Astrocyte (in vitro differentiated cells and primary cell): Measurements from ENCODE around the gene UBN2. TPM values are rescaled to one million over a fixed set of nuclear protein-coding genes. Genes with fewer than 3 reads are reported as not detected.
"Not testable (repeated sequence)": the region's sequence is repeated elsewhere in the genome, so short reads cannot be mapped to it uniquely, and the experiment has no call there.

Source experiments
- DNase-seq: peaks from one replicate; pipeline ENCODE4 v3.0.0-alpha.2; 2010; ENCODE audit warnings: low read depth
- FAIRE-seq: peaks from 2 replicates; lab custom pipeline; 2011; peaks lifted over from hg19 to GRCh38; lab: Jason Lieb, UNC
- H2AFZ ChIP-seq: 2 replicates; pipeline ENCODE4 v1.6.0; 2012; ENCODE audit warnings: low read depth, low read length, inconsistent platforms
- H3K27ac ChIP-seq: 2 replicates; pipeline ENCODE4 v1.5.1; 2011; ENCODE audit warnings: low read depth, low read length, inconsistent platforms
- H3K27me3 ChIP-seq: 2 replicates; pipeline ENCODE4 v1.6.0; 2011; ENCODE audit warnings: low read length, inconsistent platforms; ENCODE audit not compliant: insufficient read depth
- H3K36me3 ChIP-seq: 2 replicates; pipeline ENCODE4 v1.5.1; 2011; ENCODE audit warnings: low read length, inconsistent platforms; ENCODE audit not compliant: insufficient read depth
- H3K4me1 ChIP-seq: 2 replicates; pipeline ENCODE4 v1.5.1; 2011; ENCODE audit warnings: low read length, inconsistent platforms; ENCODE audit not compliant: insufficient read depth
- H3K4me2 ChIP-seq: 2 replicates; pipeline ENCODE4 v1.6.0; 2012; ENCODE audit warnings: low read length, inconsistent platforms
- H3K4me3 ChIP-seq: 2 replicates; pipeline ENCODE4 v1.5.1; 2011; ENCODE audit warnings: low read depth, mild to moderate bottlenecking, low read length, inconsistent platforms; ENCODE audit not compliant: insufficient read depth
- H3K79me2 ChIP-seq: 2 replicates; pipeline ENCODE4 v1.6.0; 2012; ENCODE audit warnings: mild to moderate bottlenecking, low read length, inconsistent platforms; ENCODE audit not compliant: insufficient read depth
- H3K9ac ChIP-seq: 2 replicates; pipeline ENCODE4 v1.6.0; 2012; ENCODE audit warnings: mild to moderate bottlenecking, low read length, inconsistent platforms
- H3K9me3 ChIP-seq: 2 replicates; pipeline ENCODE4 v1.5.1; 2012; ENCODE audit warnings: low read depth, mild to moderate bottlenecking, low read length, inconsistent platforms; ENCODE audit not compliant: insufficient read depth
- H4K20me1 ChIP-seq: 2 replicates; pipeline ENCODE4 v1.6.0; 2012; ENCODE audit warnings: low read length, inconsistent platforms; ENCODE audit not compliant: insufficient read depth
- H3K27ac Mint-ChIP-seq: one replicate; pipeline ENCODE4 v1.8.0; 2021; ENCODE audit warnings: mild to moderate bottlenecking, mixed read lengths; ENCODE audit not compliant: unreplicated experiment
- H3K27me3 Mint-ChIP-seq: one replicate; pipeline ENCODE4 v1.8.0; 2021; ENCODE audit warnings: low read depth, mixed read lengths; ENCODE audit not compliant: unreplicated experiment
- H3K36me3 Mint-ChIP-seq: one replicate; pipeline ENCODE4 v1.8.0; 2021; ENCODE audit warnings: low read depth, mixed read lengths; ENCODE audit not compliant: unreplicated experiment
- H3K4me1 Mint-ChIP-seq: one replicate; pipeline ENCODE4 v1.8.0; 2021; ENCODE audit warnings: low read depth, mixed read lengths; ENCODE audit not compliant: unreplicated experiment
- H3K4me3 Mint-ChIP-seq: one replicate; pipeline ENCODE4 v1.8.0; 2021; ENCODE audit warnings: mild to moderate bottlenecking, moderate library complexity, mixed read lengths; ENCODE audit not compliant: unreplicated experiment
- H3K9me3 Mint-ChIP-seq: one replicate; pipeline ENCODE4 v1.8.0; 2021; ENCODE audit warnings: mild to moderate bottlenecking, mixed read lengths; ENCODE audit not compliant: unreplicated experiment
- EZH2 ChIP-seq: IDR thresholded peaks from 2 replicates; pipeline ENCODE4 v1.6.1; 2012; ENCODE audit warnings: mild to moderate bottlenecking, low read length, inconsistent platforms; ENCODE audit not compliant: insufficient read depth
- total RNA-seq: library from RNA; stranded (reverse); gene quantifications from 2 replicates; pipeline ENCODE4 v1.2.1, GENCODE V29; 2021
- TF ChIP-seq, protein P1 (sequence below): IDR thresholded peaks from 2 replicates; pipeline ENCODE4 v1.5.1; 2011; ENCODE audit warnings: low read depth, mild to moderate bottlenecking, inconsistent platforms, low read length, moderate library complexity; ENCODE audit not compliant: insufficient read depth

The UBN2 gene
- total RNA-seq, 1 donor from 2014 or later, result 16.5 TPM

DNA sequence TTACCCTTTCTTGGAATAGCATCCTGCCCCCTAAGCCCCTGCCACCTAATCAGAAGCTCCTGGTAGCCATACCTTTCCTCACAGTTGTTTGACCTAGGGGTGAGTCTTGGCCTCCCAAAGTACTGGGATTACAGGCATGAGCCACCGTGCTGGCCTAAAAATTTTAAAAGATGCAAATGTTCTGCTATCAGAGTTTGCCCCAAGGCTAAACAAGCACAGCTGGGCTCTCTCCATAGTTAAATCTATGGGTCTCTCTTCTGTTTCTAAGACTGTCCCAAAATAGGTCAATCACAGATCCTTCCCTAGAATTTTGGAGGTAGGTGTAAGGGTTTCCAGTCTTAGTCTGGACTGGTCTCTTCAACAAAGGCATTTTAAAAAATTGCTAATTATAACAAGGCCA, 12.9 kb upstream of the UBN2 start:
- no peaks in the 10 kb centered on the region for H3K4me1 Mint-ChIP-seq
- no peaks in the 10 kb centered on the region for H3K27me3 ChIP-seq
- DNase-seq (no peak), FAIRE-seq (no peak)
- no peaks in the 10 kb centered on the region for H3K4me1 ChIP-seq
- no peak overlapping the region for H2AFZ ChIP-seq
- no peak overlapping the region for H3K4me2 ChIP-seq
- no peak overlapping the region for H3K27ac ChIP-seq
- H3K36me3 Mint-ChIP-seq, result no peaks in the 10 kb centered on the region
- H3K27ac Mint-ChIP-seq, result no peak overlapping the region
- H3K9ac ChIP-seq, result no peak overlapping the region
- H3K27me3 Mint-ChIP-seq, result no peaks in the 10 kb centered on the region
- no peaks in the 10 kb centered on the region for H3K9me3 ChIP-seq
- H3K79me2 ChIP-seq, result no peaks in the 10 kb centered on the region
- TF ChIP-seq, protein P1, sequence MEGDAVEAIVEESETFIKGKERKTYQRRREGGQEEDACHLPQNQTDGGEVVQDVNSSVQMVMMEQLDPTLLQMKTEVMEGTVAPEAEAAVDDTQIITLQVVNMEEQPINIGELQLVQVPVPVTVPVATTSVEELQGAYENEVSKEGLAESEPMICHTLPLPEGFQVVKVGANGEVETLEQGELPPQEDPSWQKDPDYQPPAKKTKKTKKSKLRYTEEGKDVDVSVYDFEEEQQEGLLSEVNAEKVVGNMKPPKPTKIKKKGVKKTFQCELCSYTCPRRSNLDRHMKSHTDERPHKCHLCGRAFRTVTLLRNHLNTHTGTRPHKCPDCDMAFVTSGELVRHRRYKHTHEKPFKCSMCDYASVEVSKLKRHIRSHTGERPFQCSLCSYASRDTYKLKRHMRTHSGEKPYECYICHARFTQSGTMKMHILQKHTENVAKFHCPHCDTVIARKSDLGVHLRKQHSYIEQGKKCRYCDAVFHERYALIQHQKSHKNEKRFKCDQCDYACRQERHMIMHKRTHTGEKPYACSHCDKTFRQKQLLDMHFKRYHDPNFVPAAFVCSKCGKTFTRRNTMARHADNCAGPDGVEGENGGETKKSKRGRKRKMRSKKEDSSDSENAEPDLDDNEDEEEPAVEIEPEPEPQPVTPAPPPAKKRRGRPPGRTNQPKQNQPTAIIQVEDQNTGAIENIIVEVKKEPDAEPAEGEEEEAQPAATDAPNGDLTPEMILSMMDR, result no peak
- TF ChIP-seq EZH2, result no peak
- no peaks in the 10 kb centered on the region for H4K20me1 ChIP-seq
- H3K4me3 Mint-ChIP-seq, result no peak overlapping the region
- no peak overlapping the region for H3K4me3 ChIP-seq
- no peaks in the 10 kb centered on the region for H3K9me3 Mint-ChIP-seq
- H3K36me3 ChIP-seq, result no peaks in the 10 kb centered on the region

DNA sequence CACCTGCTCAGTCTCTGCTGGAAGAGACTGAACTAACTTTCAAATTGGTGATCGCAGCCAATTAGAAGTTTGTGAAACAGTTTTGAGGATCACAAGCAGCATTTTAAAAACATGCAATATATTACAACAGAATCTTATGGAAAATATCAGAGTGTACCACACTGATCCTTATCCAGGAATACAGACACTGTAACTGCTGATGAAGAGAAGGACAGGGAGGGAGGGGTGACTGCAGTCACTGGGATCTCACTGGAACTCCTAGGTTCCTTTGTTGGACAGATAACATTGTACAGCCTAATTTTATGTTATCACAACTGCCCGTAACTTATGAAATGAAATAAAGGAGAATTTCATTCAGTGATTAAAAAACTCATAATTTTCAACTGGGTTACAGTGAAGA, 6.8 kb upstream of the UBN2 start:
- Histone ChIP-seq H2AFZ (no peak overlapping the region), H3K27ac (no peak overlapping the region), H4K20me1 (no peaks in the 10 kb centered on the region), H3K9ac (no peak overlapping the region), H3K36me3 (no peaks in the 10 kb centered on the region), H3K79me2 (no peaks in the 10 kb centered on the region), H3K4me2 (no peak overlapping the region), H3K4me1 (no peaks in the 10 kb centered on the region), H3K27me3 (peaks cover 6% of the 10 kb centered on the region), H3K9me3 (no peaks in the 10 kb centered on the region), H3K4me3 (no peak overlapping the region)
- Mint-ChIP-seq H3K4me3 (no peak overlapping the region), H3K27ac (no peak overlapping the region), H3K4me1 (no peaks in the 10 kb centered on the region), H3K27me3 (no peaks in the 10 kb centered on the region), H3K36me3 (no peaks in the 10 kb centered on the region), H3K9me3 (peaks cover 5% of the 10 kb centered on the region)
- FAIRE-seq (no peak), DNase-seq (no peak)
- TF ChIP-seq, protein P1, result no peak
- no peak for TF ChIP-seq EZH2

DNA sequence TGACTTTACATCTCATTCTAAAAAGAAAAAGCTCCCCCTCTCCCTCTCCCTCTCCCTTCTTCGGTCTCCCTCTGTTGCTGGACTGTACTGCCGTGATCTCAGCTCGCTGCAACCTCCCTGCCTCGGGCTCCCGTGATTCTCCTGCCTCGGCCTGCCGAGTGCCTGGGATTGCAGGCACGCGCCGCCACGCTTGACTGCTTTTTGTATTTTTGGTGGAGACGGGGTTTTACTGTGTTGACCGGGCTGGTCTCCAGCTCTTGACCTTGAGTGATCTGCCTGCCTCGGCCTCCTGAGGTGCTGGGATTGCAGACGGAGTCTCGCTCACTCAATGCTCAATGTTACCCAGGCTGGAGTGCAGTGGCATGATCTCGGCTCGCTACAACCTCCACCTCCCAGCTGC, 6.2 kb upstream of the UBN2 start:
- not testable (repeated sequence) for H3K4me1 ChIP-seq, FAIRE-seq, DNase-seq, H3K27me3 ChIP-seq, H3K27ac Mint-ChIP-seq, H2AFZ ChIP-seq, H3K4me3 Mint-ChIP-seq, H3K4me3 ChIP-seq, H3K9me3 Mint-ChIP-seq, H3K9me3 ChIP-seq, H3K27ac ChIP-seq, H4K20me1 ChIP-seq, H3K79me2 ChIP-seq, H3K36me3 Mint-ChIP-seq, H3K36me3 ChIP-seq, H3K9ac ChIP-seq, H3K4me2 ChIP-seq, H3K4me1 Mint-ChIP-seq, H3K27me3 Mint-ChIP-seq

DNA sequence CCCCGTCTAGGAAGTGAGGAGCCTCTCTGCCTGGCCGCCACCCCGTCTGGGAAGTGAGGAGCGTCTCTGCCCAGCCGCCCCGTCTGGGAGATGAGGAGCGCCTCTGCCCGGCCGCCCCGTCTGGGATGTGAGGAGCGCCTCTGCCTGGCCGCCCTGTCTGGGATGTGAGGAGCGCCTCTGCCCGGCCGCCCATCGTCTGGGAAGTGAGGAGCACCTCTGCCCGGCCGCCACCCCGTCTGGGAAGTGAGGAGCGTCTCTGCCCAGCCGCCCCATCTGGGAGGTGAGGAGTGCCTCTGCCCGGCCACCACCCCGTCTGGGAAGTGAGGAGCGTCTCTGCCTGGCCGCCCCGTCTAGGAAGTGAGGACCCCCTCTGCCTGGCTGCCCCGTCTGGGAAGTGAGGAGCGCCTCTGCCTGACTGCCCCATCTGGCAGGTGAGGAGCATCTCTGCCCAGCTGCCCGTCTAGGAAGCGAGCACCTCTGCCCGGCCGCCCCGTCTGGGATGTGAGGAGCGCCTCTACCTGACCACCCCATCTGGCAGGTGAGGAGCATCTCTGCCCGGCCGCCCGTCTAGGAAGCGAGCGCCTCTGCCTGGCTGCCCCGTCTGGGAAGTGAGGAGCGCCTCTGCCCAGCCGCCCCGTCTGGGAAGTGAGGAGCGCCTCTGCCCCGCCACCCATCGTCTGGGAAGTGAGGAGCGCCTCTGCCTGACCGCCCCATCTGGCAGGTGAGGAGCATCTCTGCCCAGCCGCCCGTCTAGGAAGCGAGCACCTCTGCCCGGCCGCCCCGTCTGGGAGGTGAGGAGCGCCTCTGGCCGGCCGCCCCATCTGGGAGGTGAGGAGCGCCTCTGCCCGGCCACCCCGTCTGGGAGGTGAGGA, 5.5 kb upstream of the UBN2 start:
- H4K20me1 ChIP-seq, H3K27ac Mint-ChIP-seq, H3K4me3 Mint-ChIP-seq, H3K27ac ChIP-seq, H3K79me2 ChIP-seq, H3K36me3 ChIP-seq, H3K4me1 Mint-ChIP-seq, H3K9ac ChIP-seq, H3K36me3 Mint-ChIP-seq, H3K4me1 ChIP-seq, H3K4me3 ChIP-seq, DNase-seq, H3K4me2 ChIP-seq, H3K27me3 Mint-ChIP-seq, H3K27me3 ChIP-seq, FAIRE-seq, H3K9me3 ChIP-seq, H3K9me3 Mint-ChIP-seq, H2AFZ ChIP-seq: not testable (repeated sequence)

DNA sequence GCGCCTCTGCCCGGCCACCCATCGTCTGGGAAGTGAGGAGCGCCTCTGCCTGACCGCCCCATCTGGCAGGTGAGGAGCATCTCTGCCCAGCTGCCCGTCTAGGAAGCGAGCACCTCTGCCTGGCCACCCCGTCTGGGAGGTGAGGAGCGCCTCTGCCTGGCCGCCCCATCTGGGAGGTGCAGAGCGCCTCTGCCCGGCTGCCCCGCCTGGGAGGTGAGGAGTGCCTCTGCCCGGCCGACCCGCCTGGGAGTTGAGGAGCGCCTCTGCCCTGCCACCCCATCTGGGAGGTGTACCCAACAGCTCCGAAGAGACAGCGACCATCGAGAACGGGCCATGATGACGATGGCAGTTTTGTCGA, 4.9 kb upstream of the UBN2 start:
- H3K9me3 ChIP-seq, H3K79me2 ChIP-seq, H3K27ac Mint-ChIP-seq, H2AFZ ChIP-seq, H3K4me3 ChIP-seq, H3K4me1 Mint-ChIP-seq, H3K36me3 ChIP-seq, H3K4me2 ChIP-seq, H3K27ac ChIP-seq, H3K4me3 Mint-ChIP-seq, H3K27me3 ChIP-seq, H3K36me3 Mint-ChIP-seq, H3K27me3 Mint-ChIP-seq, H4K20me1 ChIP-seq, H3K4me1 ChIP-seq, H3K9me3 Mint-ChIP-seq, DNase-seq, FAIRE-seq, H3K9ac ChIP-seq: not testable (repeated sequence)
